Measurements from ENCODE around the gene MTOR. TPM values are rescaled to one million over a fixed set of nuclear protein-coding genes. Genes with fewer than 3 reads are reported as not detected.

MTOR gene
- total and polyA plus RNA-seq, 8 donors: 6.3 to 42.4 (median 28.6) TPM

GRCh38 chr1:11295905-11296304 lies 33.6 kb upstream of the MTOR start:
- no peaks in the 10 kb centered on the region for H3K27me3 ChIP-seq
- H3K9me3 ChIP-seq: no peaks in the 10 kb centered on the region
- H3K27ac ChIP-seq: no peak overlapping the region
- no peak for TF ChIP-seq EP300 (IDR thresholded peaks at IDR 0.05)
- TF ChIP-seq POLR2AphosphoS5 (IDR thresholded peaks at IDR 0.05): no peak
- no peak for TF ChIP-seq POLR2A (IDR thresholded peaks at IDR 0.05)
- TF ChIP-seq CTCF (IDR thresholded peaks at IDR 0.05): no peak
- intact Hi-C loops (cut with DNase I; ENCODE audit: low total_unique reads): no loop called here
- H3K4me3 ChIP-seq: no peak overlapping the region
- WGBS, 5 donors: 89 to 100% (median 96%) methylated on average over 2 of the region's 2 CpGs
- H3K4me1 ChIP-seq: no peaks in the 10 kb centered on the region
- H3K36me3 ChIP-seq: peaks cover 0 to 56% (median 37%) of the 10 kb centered on the region in 4 donors
- no peak for DNase-seq

GRCh38 chr1:11294951-11295350 lies 32.6 kb upstream of the MTOR start:
- intact Hi-C loops (cut with DNase I; ENCODE audit: low total_unique reads): no loop called here
- Histone ChIP-seq H3K4me1 (no peaks in the 10 kb centered on the region), H3K9me3 (no peaks in the 10 kb centered on the region), H3K27ac (no peak overlapping the region), H3K36me3 (peaks cover 0 to 66% (median 46%) of the 10 kb centered on the region in 4 donors), H3K27me3 (no peaks in the 10 kb centered on the region), H3K4me3 (no peak overlapping the region)
- no peak for DNase-seq
- 72 to 78% (median 74%) methylated on average over 8 of the region's 8 CpGs for WGBS, 5 donors
- TF ChIP-seq CTCF (IDR thresholded peaks at IDR 0.05) (no peak), EP300 (IDR thresholded peaks at IDR 0.05) (no peak), POLR2A (IDR thresholded peaks at IDR 0.05) (no peak), POLR2AphosphoS5 (IDR thresholded peaks at IDR 0.05) (no peak)

- DNase-seq: no peak
- no peaks in the 10 kb centered on the region for H3K27me3 ChIP-seq
- no peaks in the 10 kb centered on the region for H3K4me1 ChIP-seq
- intact Hi-C loops (cut with DNase I; ENCODE audit: low total_unique reads): no loop called here
- TF ChIP-seq CTCF (IDR thresholded peaks at IDR 0.05) (no peak), POLR2A (IDR thresholded peaks at IDR 0.05) (no peak), POLR2AphosphoS5 (IDR thresholded peaks at IDR 0.05) (no peak), EP300 (IDR thresholded peaks at IDR 0.05) (no peak)
- 80 to 89% (median 88%) methylated on average over 6 of the region's 6 CpGs for WGBS, 5 donors
- H3K4me3 ChIP-seq: no peak overlapping the region
- no peak overlapping the region for H3K27ac ChIP-seq
- H3K9me3 ChIP-seq: no peaks in the 10 kb centered on the region
- H3K36me3 ChIP-seq: peaks cover 0 to 77% (median 57%) of the 10 kb centered on the region in 4 donors
Measured at GRCh38 chr1:11293856-11294255, 31.5 kb upstream of the MTOR start.

- Histone ChIP-seq H3K4me3 (no peak overlapping the region), H3K9me3 (no peaks in the 10 kb centered on the region), H3K27me3 (no peaks in the 10 kb centered on the region), H3K27ac (no peak overlapping the region), H3K4me1 (no peaks in the 10 kb centered on the region), H3K36me3 (peaks cover 0 to 94% (median 80%) of the 10 kb centered on the region in 4 donors)
- WGBS, 5 donors: 78 to 96% (median 87%) methylated on average over 2 of the region's 2 CpGs
- DNase-seq: no peak
- intact Hi-C loops (cut with DNase I; ENCODE audit: low total_unique reads): no loop called here
- TF ChIP-seq POLR2A (IDR thresholded peaks at IDR 0.05) (no peak), POLR2AphosphoS5 (IDR thresholded peaks at IDR 0.05) (no peak), CTCF (IDR thresholded peaks at IDR 0.05) (no peak), EP300 (IDR thresholded peaks at IDR 0.05) (no peak)
Measured at GRCh38 chr1:11291049-11291448, 28.7 kb upstream of the MTOR start.

Data from stomach (tissue), 9 donors.